GM19438 (cell line): ENCODE measurements around the gene AFF3.
"Not testable (repeated sequence)": the region's sequence is repeated elsewhere in the genome, so short reads cannot be mapped to it uniquely, and the experiment has no call there.

Experiments used
- ATAC-seq: cut with Tn5 transposase; IDR thresholded peaks from one replicate; pipeline ENCODE4 v1.9.1; 2021; ENCODE audit warnings: low read depth; ENCODE audit not compliant: unreplicated experiment

Gene AFF3

GRCh38 chr2:99735314-99735713 lies 407.1 kb downstream of the AFF3 start:
- ATAC-seq: not testable (repeated sequence)

GRCh38 chr2:99734236-99734635 lies 408.2 kb downstream of the AFF3 start:
- ATAC-seq: no peak

GRCh38 chr2:99729104-99730025 lies 413.0 kb downstream of the AFF3 start:
- ATAC-seq: no peak

GRCh38 chr2:99728166-99728565 lies 414.2 kb downstream of the AFF3 start:
- ATAC-seq: no peak

- no peak for ATAC-seq
Measured at GRCh38 chr2:99727199-99727598, 415.2 kb downstream of the AFF3 start.

- no peak for ATAC-seq
Measured at GRCh38 chr2:99726691-99727090, 415.7 kb downstream of the AFF3 start.

GRCh38 chr2:99725820-99726219 lies 416.6 kb downstream of the AFF3 start:
- ATAC-seq: no peak

GRCh38 chr2:99722476-99722875 lies 419.9 kb downstream of the AFF3 start:
- no peak for ATAC-seq

- ATAC-seq: no peak
Measured at GRCh38 chr2:99719102-99719501, 423.3 kb downstream of the AFF3 start.

- ATAC-seq: no peak
Measured at GRCh38 chr2:99715956-99716355, 426.4 kb downstream of the AFF3 start.

- no peak for ATAC-seq
Measured at GRCh38 chr2:99714349-99714748, 428.0 kb downstream of the AFF3 start.

GRCh38 chr2:99711144-99711543 lies 431.2 kb downstream of the AFF3 start:
- no peak for ATAC-seq

GRCh38 chr2:99710721-99711120 lies 431.7 kb downstream of the AFF3 start:
- no peak for ATAC-seq

GRCh38 chr2:99709229-99709628 lies 433.2 kb downstream of the AFF3 start:
- ATAC-seq: no peak

GRCh38 chr2:99708231-99708630 lies 434.2 kb downstream of the AFF3 start:
- ATAC-seq: no peak

GRCh38 chr2:99707592-99707991 lies 434.8 kb downstream of the AFF3 start:
- ATAC-seq: no peak

- no peak for ATAC-seq
Measured at GRCh38 chr2:99706735-99707134, 435.7 kb downstream of the AFF3 start.

GRCh38 chr2:99701503-99701902 lies 440.9 kb downstream of the AFF3 start:
- ATAC-seq: no peak

GRCh38 chr2:99700482-99701398 lies 441.6 kb downstream of the AFF3 start:
- ATAC-seq: no peak

GRCh38 chr2:99698896-99699295 lies 443.5 kb downstream of the AFF3 start:
- no peak for ATAC-seq

- ATAC-seq: no peak
Measured at GRCh38 chr2:99697811-99698568, 444.4 kb downstream of the AFF3 start.
